GM13976 (cell line): ENCODE results near the gene TBC1D5.

Source experiments
- DNase-seq: peaks from one replicate; pipeline ENCODE4 v3.0.0; 2012; ENCODE audit warnings: low spot score
- in situ Hi-C: fragments of 300-500 bp; cut with MboI; formaldehyde crosslinking; loops from one replicate; pipeline ENCODE4 v1.12.0; 2022; ENCODE audit warnings: low sequenced_read_pairs, mixed read lengths, inconsistent platforms; ENCODE audit not compliant: unreplicated experiment
- TF ChIP-seq, protein P1 (sequence below): IDR thresholded peaks from 2 replicates; pipeline ENCODE4 v1.5.1; 2012; ENCODE audit warnings: borderline replicate concordance, mild to moderate bottlenecking; ENCODE audit not compliant: insufficient read depth; ENCODE audit errors: extremely low read depth, missing control alignments, control extremely low read depth

TBC1D5 gene

DNA sequence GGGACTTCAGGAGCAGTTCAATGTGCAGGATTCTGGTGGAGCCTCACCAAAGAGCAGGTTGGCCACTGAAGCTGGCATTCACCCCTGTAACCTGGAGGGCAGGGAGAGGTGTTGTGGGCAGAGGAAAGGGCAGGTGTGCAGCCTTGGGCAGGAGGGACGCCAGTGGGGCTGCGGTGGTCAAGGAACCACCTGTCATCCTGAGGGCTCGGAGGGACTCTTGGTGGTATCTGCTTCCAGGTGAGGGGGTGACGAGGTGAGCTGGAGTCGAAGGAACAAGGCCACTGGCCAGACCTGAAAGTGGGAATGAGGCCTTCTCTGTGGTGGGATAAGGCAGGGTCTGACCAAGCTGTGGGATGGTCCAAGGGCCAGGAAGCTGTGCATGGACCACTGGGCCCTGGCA lies 588.2 kb downstream of the TBC1D5 start:
- in situ Hi-C loops, result no loop called here
- DNase-seq, result no peak
- TF ChIP-seq, protein P1, sequence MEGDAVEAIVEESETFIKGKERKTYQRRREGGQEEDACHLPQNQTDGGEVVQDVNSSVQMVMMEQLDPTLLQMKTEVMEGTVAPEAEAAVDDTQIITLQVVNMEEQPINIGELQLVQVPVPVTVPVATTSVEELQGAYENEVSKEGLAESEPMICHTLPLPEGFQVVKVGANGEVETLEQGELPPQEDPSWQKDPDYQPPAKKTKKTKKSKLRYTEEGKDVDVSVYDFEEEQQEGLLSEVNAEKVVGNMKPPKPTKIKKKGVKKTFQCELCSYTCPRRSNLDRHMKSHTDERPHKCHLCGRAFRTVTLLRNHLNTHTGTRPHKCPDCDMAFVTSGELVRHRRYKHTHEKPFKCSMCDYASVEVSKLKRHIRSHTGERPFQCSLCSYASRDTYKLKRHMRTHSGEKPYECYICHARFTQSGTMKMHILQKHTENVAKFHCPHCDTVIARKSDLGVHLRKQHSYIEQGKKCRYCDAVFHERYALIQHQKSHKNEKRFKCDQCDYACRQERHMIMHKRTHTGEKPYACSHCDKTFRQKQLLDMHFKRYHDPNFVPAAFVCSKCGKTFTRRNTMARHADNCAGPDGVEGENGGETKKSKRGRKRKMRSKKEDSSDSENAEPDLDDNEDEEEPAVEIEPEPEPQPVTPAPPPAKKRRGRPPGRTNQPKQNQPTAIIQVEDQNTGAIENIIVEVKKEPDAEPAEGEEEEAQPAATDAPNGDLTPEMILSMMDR, result no peak

DNA sequence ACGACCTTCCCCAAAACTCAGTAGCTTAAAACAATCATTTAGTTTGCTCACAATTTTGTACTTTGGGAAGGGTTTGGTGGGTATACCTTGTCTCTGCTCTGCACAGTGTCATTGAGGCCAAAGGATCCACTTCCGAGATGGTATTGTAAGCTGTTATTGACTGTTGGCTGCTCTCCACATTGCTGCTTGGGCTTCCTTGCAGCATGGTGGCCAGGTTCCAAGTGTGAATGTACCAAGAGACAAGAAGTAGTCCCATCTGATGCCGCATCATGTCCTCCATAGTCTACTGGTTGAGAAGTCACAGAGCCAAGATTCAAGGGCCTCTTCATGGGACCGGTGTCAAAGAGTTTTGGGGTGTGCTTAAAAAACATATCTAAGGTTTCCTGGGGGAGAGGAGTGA lies 589.2 kb downstream of the TBC1D5 start:
- no peak for DNase-seq
- in situ Hi-C loops, result no loop called here
- TF ChIP-seq, protein P1, result no peak

DNA sequence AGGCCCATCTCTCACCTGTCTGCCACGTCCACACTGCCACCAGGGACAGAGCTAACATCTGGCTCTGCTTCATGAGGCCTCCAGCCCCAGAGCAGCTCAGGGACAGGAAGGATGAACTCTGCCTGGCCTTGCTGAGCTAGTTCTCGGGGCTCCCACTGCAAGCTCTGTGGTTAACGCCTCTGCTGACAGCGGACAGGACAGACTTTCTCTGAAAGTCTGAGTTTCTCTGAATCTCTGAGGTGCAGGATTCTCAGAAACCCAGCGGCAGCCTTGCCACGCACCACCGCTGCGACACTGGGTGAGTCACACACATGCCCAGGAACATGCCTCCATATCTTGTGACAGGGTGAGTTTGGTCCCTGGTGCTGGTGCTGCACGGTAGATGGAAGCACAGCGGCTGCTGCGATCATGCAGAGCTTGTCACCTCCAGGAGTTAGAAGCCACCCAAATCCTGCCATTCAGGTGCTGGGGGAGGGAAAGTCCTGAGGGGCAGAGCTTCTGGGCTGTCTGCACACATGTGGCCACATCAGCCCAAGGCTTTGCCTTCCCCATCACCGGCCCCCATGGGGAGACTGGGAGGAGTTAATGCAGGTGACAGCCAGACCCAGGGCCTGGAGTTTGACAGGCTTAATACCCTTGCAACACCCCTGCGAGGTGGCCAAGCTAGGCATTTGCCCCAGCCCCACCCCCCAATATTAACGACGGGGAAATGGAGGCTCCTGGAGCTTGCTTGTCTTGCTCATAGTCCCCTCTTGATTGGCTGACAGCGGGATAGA lies 590.6 kb downstream of the TBC1D5 start:
- TF ChIP-seq, protein P1, result peak; percentile 7
- DNase-seq, result peak; percentile 89
- in situ Hi-C loops, result no loop called here

DNA sequence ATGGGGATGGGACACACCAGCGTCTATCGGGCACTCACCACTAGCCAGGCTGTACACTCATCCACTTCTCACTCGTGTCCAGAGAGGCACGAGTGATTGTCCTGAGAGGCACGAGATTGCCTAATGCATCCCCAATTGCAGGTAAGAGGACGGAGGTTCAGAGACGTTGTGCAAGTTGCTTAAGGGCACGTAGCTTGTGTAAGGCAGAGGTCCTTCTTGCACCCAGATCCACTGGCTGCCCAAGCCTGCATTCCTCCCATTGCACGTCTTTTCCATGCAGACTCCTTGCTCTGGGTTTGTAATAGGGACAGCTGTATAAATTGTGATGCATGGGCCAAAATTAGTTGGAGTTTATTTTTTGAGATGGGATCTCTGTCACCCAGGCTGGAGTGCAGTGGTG lies 593.4 kb downstream of the TBC1D5 start:
- in situ Hi-C loops, result no loop called here
- TF ChIP-seq, protein P1, result no peak
- DNase-seq, result no peak

DNA sequence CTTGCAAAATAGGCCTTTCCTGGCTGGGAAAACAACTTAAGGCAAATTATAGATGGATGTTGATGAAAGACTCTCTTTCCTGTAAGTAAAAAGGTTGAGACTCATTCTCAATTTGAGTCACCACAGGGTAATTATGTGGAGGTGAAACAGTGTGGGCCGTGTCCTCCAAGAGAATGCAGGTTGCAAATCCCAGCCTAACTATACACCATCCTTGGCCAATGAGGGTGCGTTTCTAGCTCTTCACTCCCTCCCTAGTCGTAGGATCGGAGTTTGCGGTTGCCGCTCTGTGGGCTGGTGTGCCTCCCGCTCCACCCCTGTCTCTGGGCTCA lies 597.8 kb downstream of the TBC1D5 start:
- TF ChIP-seq, protein P1, result no peak
- peak; percentile 57 for DNase-seq

DNA sequence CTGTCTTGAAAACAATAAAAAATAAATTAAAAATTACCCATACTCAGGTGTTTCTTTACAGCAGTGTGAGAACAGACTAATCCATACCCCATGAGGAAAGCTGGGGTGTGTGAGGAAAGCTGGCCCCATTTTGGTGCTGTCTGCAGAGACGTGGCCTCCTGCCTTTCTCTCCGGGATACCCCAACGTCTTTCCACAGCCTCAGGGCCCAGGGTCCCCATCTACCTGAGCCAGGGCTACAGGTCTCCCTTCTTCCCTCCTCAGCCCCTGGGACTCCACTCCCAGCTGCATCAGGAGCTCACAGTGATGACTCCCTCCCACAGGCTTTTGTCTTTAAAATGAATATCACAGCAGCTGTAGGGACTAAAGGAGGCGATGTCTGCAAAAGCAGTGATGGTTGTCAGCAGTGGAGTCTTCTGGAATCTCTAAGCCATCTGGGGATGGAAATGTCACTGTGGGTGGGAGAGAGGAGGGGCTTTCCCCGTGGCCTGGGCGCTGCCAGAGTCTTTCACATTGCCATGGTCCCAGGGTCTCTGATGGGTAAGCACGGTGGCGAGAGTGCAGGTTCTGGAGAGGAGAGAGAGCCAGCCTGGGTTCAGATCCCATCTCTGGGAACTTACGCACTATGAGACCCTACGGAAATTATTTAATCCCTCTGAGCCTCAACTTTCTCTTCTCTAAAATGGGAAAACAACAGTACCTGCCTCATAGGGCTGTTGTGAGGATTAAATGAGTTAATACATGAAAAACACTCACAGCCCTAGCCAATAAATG lies 598.4 kb downstream of the TBC1D5 start:
- no peak for DNase-seq
- in situ Hi-C loops, result no loop called here
- TF ChIP-seq, protein P1, result no peak

More for the DNA sequence above, 597.8 kb downstream of the TBC1D5 start:
- in situ Hi-C loops, result no loop called here
